Neural progenitor cell (in vitro differentiated cells): ENCODE data around the gene HNRNPDL. TPM values are rescaled to one million over a fixed set of nuclear protein-coding genes. Genes with fewer than 3 reads are reported as not detected.

Experiments used
- DNase-seq: peaks from one replicate; pipeline ENCODE4 v3.0.0-alpha.2; 2016; ENCODE audit warnings: low spot score
- H2AFZ ChIP-seq: fragments of 200-600 bp; sonication (generic); replicated peaks from 2 replicates; pipeline ENCODE4 v1.6.1; 2016; ENCODE audit warnings: antibody characterized with exemption
- H3F3A ChIP-seq: fragments of 200-600 bp; sonication (generic); 2 replicates; pipeline ENCODE4 v1.6.1; 2016; ENCODE audit warnings: antibody characterized with exemption, low read depth
- H3K27ac ChIP-seq: fragments of 200-600 bp; sonication (generic); 2 replicates; pipeline ENCODE4 v1.5.1; 2016; ENCODE audit warnings: mild to moderate bottlenecking
- H3K27me3 ChIP-seq: fragments of 200-600 bp; sonication (generic); 2 replicates; pipeline ENCODE4 v1.6.1; 2016; ENCODE audit warnings: mild to moderate bottlenecking, moderate library complexity
- H3K36me3 ChIP-seq: fragments of 200-600 bp; sonication (generic); 2 replicates; pipeline ENCODE4 v1.5.1; 2016
- H3K4me1 ChIP-seq: fragments of 200-600 bp; sonication (generic); 2 replicates; pipeline ENCODE4 v1.6.1; 2016; ENCODE audit warnings: mixed run types
- H3K4me2 ChIP-seq: fragments of 200-600 bp; sonication (generic); 2 replicates; pipeline ENCODE4 v1.6.1; 2016
- H3K4me3 ChIP-seq: fragments of 200-600 bp; sonication (generic); 2 replicates; pipeline ENCODE4 v1.5.1; 2016
- H3K79me2 ChIP-seq: fragments of 200-600 bp; sonication (generic); 2 replicates; pipeline ENCODE4 v1.6.1; 2016; ENCODE audit warnings: low read depth
- H3K9ac ChIP-seq: fragments of 200-600 bp; sonication (generic); 2 replicates; pipeline ENCODE4 v1.6.1; 2016
- H3K9me3 ChIP-seq: fragments of 200-600 bp; sonication (generic); 2 replicates; pipeline ENCODE4 v1.5.1; 2016; ENCODE audit warnings: low read depth
- H4K20me1 ChIP-seq: fragments of 200-600 bp; sonication (generic); 2 replicates; pipeline ENCODE4 v1.6.1; 2016; ENCODE audit warnings: low read depth
- H3K27ac Mint-ChIP-seq: 3 replicates; pipeline ENCODE4 v1.8.0; 2021; ENCODE audit warnings: mixed read lengths
- H3K27me3 Mint-ChIP-seq: 2 replicates; pipeline ENCODE4 v1.8.0; 2022; ENCODE audit warnings: low read depth, mild to moderate bottlenecking, inconsistent platforms, moderate library complexity, mixed read lengths; ENCODE audit not compliant: insufficient read depth
- H3K36me3 Mint-ChIP-seq: 3 replicates; pipeline ENCODE4 v1.8.0; 2021; ENCODE audit warnings: mixed read lengths
- H3K4me1 Mint-ChIP-seq: 3 replicates; pipeline ENCODE4 v1.8.0; 2021; ENCODE audit warnings: mixed read lengths
- H3K4me3 Mint-ChIP-seq: 3 replicates; pipeline ENCODE4 v1.8.0; 2021; ENCODE audit warnings: mild to moderate bottlenecking, moderate library complexity, mixed read lengths
- H3K9me3 Mint-ChIP-seq: 3 replicates; pipeline ENCODE4 v1.8.0; 2020; ENCODE audit warnings: mixed read lengths
- CTCF ChIP-seq: fragments of 200-600 bp; sonication (generic); IDR thresholded peaks from 2 replicates; pipeline ENCODE4 v1.5.1; 2017; ENCODE audit warnings: antibody characterized with exemption, mild to moderate bottlenecking
- EZH2 ChIP-seq: fragments of 200-600 bp; sonication (generic); IDR thresholded peaks from 2 replicates; pipeline ENCODE4 v1.6.1; 2017; ENCODE audit warnings: antibody characterized with exemption, mild to moderate bottlenecking, moderate library complexity
- EZH2phosphoT487 ChIP-seq: fragments of 200-600 bp; sonication (generic); IDR thresholded peaks from 2 replicates; pipeline ENCODE4 v1.6.1; 2017; ENCODE audit warnings: antibody characterized with exemption
- total RNA-seq: library from RNA; depleted of rRNA; stranded (reverse); fragments of >200 nt; gene quantifications from 2 replicates; pipeline ENCODE4 v1.2.3, GENCODE V29; 2015; ENCODE audit warnings: low replicate concordance

HNRNPDL gene
- total RNA-seq, 1 donor from 2014 or later: 699 TPM

GRCh38 chr4:82437285-82438005 lies 7.2 kb upstream of the HNRNPDL start:
- Mint-ChIP-seq H3K27ac (no peak overlapping the region), H3K27me3 (peaks cover 2% of the 10 kb centered on the region), H3K36me3 (peaks cover 52% of the 10 kb centered on the region), H3K9me3 (no peaks in the 10 kb centered on the region), H3K4me3 (no peak overlapping the region), H3K4me1 (peaks cover 11% of the 10 kb centered on the region)
- Histone ChIP-seq H3K27ac (no peak overlapping the region), H3K79me2 (peaks cover 100% of the 10 kb centered on the region), H4K20me1 (peaks cover 65% of the 10 kb centered on the region), H3K27me3 (no peaks in the 10 kb centered on the region), H3K4me1 (peaks cover 22% of the 10 kb centered on the region), H3K4me3 (no peak overlapping the region), H3K9me3 (no peaks in the 10 kb centered on the region), H3K36me3 (peaks cover 3% of the 10 kb centered on the region), H3K9ac (no peak overlapping the region), H2AFZ (no peak overlapping the region), H3F3A (peaks cover 14% of the 10 kb centered on the region), H3K4me2 (no peak overlapping the region)
- DNase-seq: no peak
- TF ChIP-seq CTCF (no peak), EZH2phosphoT487 (no peak), EZH2 (no peak)

DNA sequence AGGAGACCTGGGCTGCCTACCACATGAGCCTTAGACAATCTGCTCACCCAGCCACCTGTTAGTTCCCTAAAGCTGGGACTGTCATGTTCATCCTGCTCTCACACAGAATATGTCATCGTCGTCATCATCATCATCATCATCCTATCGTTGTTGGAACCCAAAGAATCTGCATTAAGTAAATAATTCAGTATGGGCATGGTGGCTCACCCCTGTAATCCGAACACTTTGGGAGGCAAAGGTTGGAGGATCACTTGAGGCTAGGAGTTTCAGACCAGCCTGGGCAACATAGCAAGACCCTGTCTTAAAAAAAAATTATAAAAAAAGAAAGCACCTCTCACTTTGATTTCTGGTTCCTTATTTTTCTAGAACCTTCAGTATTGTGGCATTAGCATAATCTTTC lies 6.5 kb upstream of the HNRNPDL start:
- Mint-ChIP-seq H3K36me3 (peaks cover 51% of the 10 kb centered on the region), H3K9me3 (no peaks in the 10 kb centered on the region), H3K4me3 (no peak overlapping the region), H3K27ac (no peak overlapping the region), H3K27me3 (peaks cover 2% of the 10 kb centered on the region), H3K4me1 (peaks cover 15% of the 10 kb centered on the region)
- no peaks in the 10 kb centered on the region for H3K36me3 ChIP-seq
- H2AFZ ChIP-seq: no peak overlapping the region
- H3K4me1 ChIP-seq: peaks cover 27% of the 10 kb centered on the region
- no peaks in the 10 kb centered on the region for H3K27me3 ChIP-seq
- H3F3A ChIP-seq: peaks cover 14% of the 10 kb centered on the region
- peaks cover 72% of the 10 kb centered on the region for H4K20me1 ChIP-seq
- no peaks in the 10 kb centered on the region for H3K9me3 ChIP-seq
- H3K9ac ChIP-seq: no peak overlapping the region
- H3K79me2 ChIP-seq: peaks cover 100% of the 10 kb centered on the region
- no peak overlapping the region for H3K4me3 ChIP-seq
- DNase-seq: no peak
- no peak for TF ChIP-seq CTCF
- TF ChIP-seq EZH2: no peak
- TF ChIP-seq EZH2phosphoT487: no peak
- no peak overlapping the region for H3K4me2 ChIP-seq
- H3K27ac ChIP-seq: no peak overlapping the region

GRCh38 chr4:82436130-82436529 lies 5.9 kb upstream of the HNRNPDL start:
- H3K79me2 ChIP-seq: peaks cover 100% of the 10 kb centered on the region
- peaks cover 75% of the 10 kb centered on the region for H4K20me1 ChIP-seq
- H3K27me3 ChIP-seq: no peaks in the 10 kb centered on the region
- peaks cover 14% of the 10 kb centered on the region for H3F3A ChIP-seq
- Mint-ChIP-seq H3K27me3 (peaks cover 4% of the 10 kb centered on the region), H3K9me3 (no peaks in the 10 kb centered on the region), H3K4me3 (no peak overlapping the region), H3K4me1 (peaks cover 21% of the 10 kb centered on the region), H3K36me3 (peaks cover 53% of the 10 kb centered on the region), H3K27ac (no peak overlapping the region)
- no peak overlapping the region for H3K4me2 ChIP-seq
- no peak overlapping the region for H3K27ac ChIP-seq
- H3K9me3 ChIP-seq: no peaks in the 10 kb centered on the region
- DNase-seq: no peak
- TF ChIP-seq CTCF (no peak), EZH2 (no peak), EZH2phosphoT487 (no peak)
- no peaks in the 10 kb centered on the region for H3K36me3 ChIP-seq
- no peak overlapping the region for H2AFZ ChIP-seq
- H3K9ac ChIP-seq: no peak overlapping the region
- H3K4me3 ChIP-seq: no peak overlapping the region
- H3K4me1 ChIP-seq: peaks cover 32% of the 10 kb centered on the region
